Measurements from ENCODE around the gene FXYD7.

GRCh38 chr19:35136231-35136630 is 6.8 kb upstream of the FXYD7 start:
- no peak for TF ChIP-seq POLR2A (IDR thresholded peaks at IDR 0.05)
- TF ChIP-seq CTCF (IDR thresholded peaks at IDR 0.05) = no peak
- TF ChIP-seq EP300 (IDR thresholded peaks at IDR 0.05) = no peak
